GM12878 (cell line): ENCODE results near the gene CCDC194. TPM values are rescaled to one million over a fixed set of nuclear protein-coding genes. Genes with fewer than 3 reads are reported as not detected.

Experiments used
- ATAC-seq: fragments of 200-7000 bp; cut with Tn5 transposase; 3 replicates; pipeline ENCODE4 v1.9.1; 2020; ENCODE audit warnings: mild to moderate bottlenecking, moderate library complexity
- BruUV-seq: library from RNA; stranded (reverse); fragments of 400-500 nt; replicated peaks from 2 replicates; lab custom pipeline; 2021; lab: Mats Ljungman, UMichigan
- CTCF ChIA-PET: fragments of 300-600 bp; sonication (Branson Sonifier 250); formaldehyde crosslinking; extraction: SDS; loops from one replicate; lab custom pipeline; 2021; ENCODE audit warnings: inconsistent platforms; lab: Yijun Ruan, JAX
- POLR2A ChIA-PET: fragments of 350-600 bp; formaldehyde crosslinking; extraction: SDS; loops from one replicate; lab custom pipeline; 2021; ENCODE audit warnings: inconsistent platforms; lab: Charles Lee
- RAD21 ChIA-PET: fragments of 300-600 bp; sonication (Branson Sonifier 250); formaldehyde crosslinking; loops from one replicate; lab custom pipeline; 2023; ENCODE audit warnings: antibody characterized with exemption; ENCODE audit not compliant: unreplicated experiment; lab: Charles Lee
- SMC1A ChIA-PET: fragments of 300-600 bp; sonication (Branson Sonifier 250); formaldehyde crosslinking; loops from one replicate; lab custom pipeline; 2023; ENCODE audit not compliant: unreplicated experiment, uncharacterized antibody; lab: Charles Lee
- DNase-seq: peaks from one replicate; pipeline ENCODE4 v3.0.0-alpha.2; 2011; ENCODE audit warnings: low read depth, low spot score
- FAIRE-seq: peaks from 3 replicates; lab custom pipeline; 2011; peaks lifted over from hg19 to GRCh38; lab: Jason Lieb, UNC
- H2AFZ ChIP-seq: 2 replicates; pipeline ENCODE4 v1.6.0; 2011; ENCODE audit warnings: low read depth, low read length, control low read depth; ENCODE audit not compliant: control insufficient read depth
- H3K27ac ChIP-seq: 2 replicates; pipeline ENCODE4 v1.5.1; 2011; ENCODE audit warnings: control low read depth; ENCODE audit not compliant: control insufficient read depth, insufficient read depth
- H3K27me3 ChIP-seq, 2 experiments: replicated peaks in 1 of 2; 2 replicates each; pipeline versions ENCODE4 v1.6.0 to v1.6.1; 2011; ENCODE audit warnings: low read length in 1 of 2; ENCODE audit not compliant: control insufficient read depth in 2 of 2, insufficient read depth in 2 of 2
- H3K36me3 ChIP-seq, 2 experiments: 2 replicates each; pipeline ENCODE4 v1.5.1; 2011; ENCODE audit warnings: low read length in 1 of 2; ENCODE audit not compliant: control insufficient read depth in 2 of 2, insufficient read depth in 2 of 2
- H3K4me1 ChIP-seq: 2 replicates; pipeline ENCODE4 v1.6.1; 2011; ENCODE audit warnings: mild to moderate bottlenecking, low read length, moderate library complexity, mixed read lengths; ENCODE audit not compliant: control insufficient read depth, insufficient read depth
- H3K4me2 ChIP-seq: 2 replicates; pipeline ENCODE4 v1.6.0; 2011; ENCODE audit warnings: control low read depth; ENCODE audit not compliant: control insufficient read depth, insufficient read depth
- H3K4me3 ChIP-seq: fragments of 200-600 bp; sonication (generic); 2 replicates; pipeline ENCODE4 v1.5.1; 2016
- H3K79me2 ChIP-seq: 2 replicates; pipeline ENCODE4 v1.6.0; 2011; ENCODE audit warnings: low read length; ENCODE audit not compliant: control insufficient read depth, insufficient read depth
- H3K9ac ChIP-seq: 2 replicates; pipeline ENCODE4 v1.8.0; 2011; ENCODE audit warnings: low read length, control low read depth, mixed read lengths; ENCODE audit not compliant: control insufficient read depth, insufficient read depth
- H3K9me3 ChIP-seq: replicated peaks from 3 replicates; pipeline ENCODE4 v1.5.1; 2011; ENCODE audit warnings: mild to moderate bottlenecking, low read length; ENCODE audit not compliant: control insufficient read depth, insufficient read depth
- H4K20me1 ChIP-seq: 2 replicates; pipeline ENCODE4 v1.6.0; 2011; ENCODE audit not compliant: control insufficient read depth, insufficient read depth
- ASH2L ChIP-seq: fragments of 300-600, 200-600 bp; sonication (generic); IDR thresholded peaks from 2 replicates; pipeline ENCODE4 v1.6.1; 2017; ENCODE audit warnings: low read depth, mild to moderate bottlenecking, borderline replicate concordance
- BCL11A ChIP-seq: IDR thresholded peaks from 2 replicates; pipeline ENCODE4 v1.6.1; 2011; ENCODE audit warnings: low read depth, low read length
- BCL3 ChIP-seq: IDR thresholded peaks from 2 replicates; pipeline ENCODE4 v1.6.1; 2011; ENCODE audit warnings: borderline replicate concordance, low read depth, mild to moderate bottlenecking, moderate library complexity, low read length; ENCODE audit not compliant: insufficient read depth, poor library complexity, severe bottlenecking
- CREB1 ChIP-seq: IDR thresholded peaks from 2 replicates; pipeline ENCODE4 v1.6.1; 2012; ENCODE audit warnings: low read depth, mild to moderate bottlenecking, inconsistent platforms
- CREM ChIP-seq: IDR thresholded peaks from 2 replicates; pipeline ENCODE4 v1.6.1; 2014; ENCODE audit warnings: antibody characterized with exemption, low read depth
- KDM1A ChIP-seq: fragments of 200-600 bp; sonication (generic); IDR thresholded peaks from 2 replicates; pipeline ENCODE4 v1.6.1; 2016; ENCODE audit warnings: borderline replicate concordance
- SRF ChIP-seq, 2 experiments: IDR thresholded peaks; 2 replicates each; pipeline ENCODE4 v1.6.1; 2011; ENCODE audit warnings: low read depth in 2 of 2, low read length in 2 of 2, mild to moderate bottlenecking in 1 of 2, moderate library complexity in 1 of 2
- TCF3 ChIP-seq: IDR thresholded peaks from 2 replicates; pipeline ENCODE4 v1.6.1; 2012; ENCODE audit warnings: low read depth, mild to moderate bottlenecking, low read length, borderline replicate concordance; ENCODE audit not compliant: insufficient read depth
- WGBS: methylation state at CpG from one replicate; pipeline ENCODE4 v1.1.6; 2016; ENCODE audit warnings: low lambda C conversion rate; ENCODE audit not compliant: insufficient replicate concordance, insufficient coverage; ENCODE audit errors: missing lambda C conversion rate; 5-methylcytosine and 5-hydroxymethylcytosine counted together
- in situ Hi-C: fragments of 300-500 bp; cut with MboI; formaldehyde crosslinking; loops from 9 replicates; pipeline ENCODE4 v1.14.3; 2018; ENCODE audit warnings: mixed read lengths
- intact Hi-C: fragments of 100-400 bp; cut with micrococcal nuclease; formaldehyde crosslinking; loops from one replicate; pipeline ENCODE4 v1.14.2; 2022; ENCODE audit not compliant: unreplicated experiment
- polyA plus RNA-seq, 11 experiments: library from polyadenylated mRNA; depleted of rRNA in 4 of 11; unstranded in 6 of 11; stranded (reverse) in 5 of 11; fragments of >200 nt; fragmentation: Nextera tagmentation in 4 of 11; fragmentation: Illumina TruSeq in 1 of 11; extraction: Ambion mirVana in 4 of 11; extraction: Trizol in 1 of 11; gene quantifications; 1 replicate in 1 of 11; 2 replicates in 10 of 11; pipeline versions ENCODE4 v1.2.1 to v1.2.3, GENCODE V29; 2011 to 2016; ENCODE audit warnings: inconsistent platforms in 2 of 11, missing spikeins in 2 of 11, low read depth in 1 of 11
- total RNA-seq, 4 experiments: library from RNA; depleted of rRNA in 3 of 4; stranded (reverse); fragments of >200 nt in 3 of 4; fragmentation: Illumina TruSeq in 1 of 4; extraction: Trizol in 1 of 4; gene quantifications; 2 replicates each; pipeline versions ENCODE4 v1.2.1 to v1.2.3, GENCODE V29; 2013 to 2021
- TF ChIP-seq, protein P1 (sequence below): IDR thresholded peaks from 2 replicates; pipeline ENCODE4 v1.6.1; 2011; ENCODE audit warnings: mild to moderate bottlenecking, low read depth, low read length, moderate library complexity; ENCODE audit not compliant: insufficient replicate concordance
- TF ChIP-seq, protein P2 (sequence below): IDR thresholded peaks from 2 replicates; pipeline ENCODE4 v1.6.1; 2011; ENCODE audit warnings: borderline replicate concordance, low read depth, mild to moderate bottlenecking, moderate library complexity, mixed read lengths, low read length; ENCODE audit not compliant: insufficient read depth; ENCODE audit errors: extremely low read length

CCDC194 gene
- total and polyA plus RNA-seq, 10 of the 15 experiments (the other 5 are each of a cell fraction or from before 2014, with no cell fraction given): 0.07 to 3.4 (median 0.97) TPM

GRCh38 chr19:17352608-17353280 is 41.3 kb downstream of the CCDC194 start:
- no peak overlapping the region for H3K9ac ChIP-seq
- H3K27me3 ChIP-seq: no peaks in the 10 kb centered on the region
- no peaks in the 10 kb centered on the region for H3K79me2 ChIP-seq
- RAD21 ChIA-PET: no interaction called here
- CTCF ChIA-PET: interaction anchor here (0.8 kb wide), 1 partner anchor 36 kb away, joined by 4 read pairs; no protein-coding TSS in a partner anchor
- H2AFZ ChIP-seq: no peak overlapping the region
- TF ChIP-seq KDM1A (no peak), SRF (IDR thresholded peaks at IDR 0.05; ENCODE audit: low read depth in 2 of 2, low read length in 2 of 2) (no peak), BCL11A (no peak)
- BruUV-seq: no TSS peak
- peaks cover 4% of the 10 kb centered on the region for H3K4me1 ChIP-seq
- ATAC-seq: no peak
- H3K9me3 ChIP-seq: no peaks in the 10 kb centered on the region
- DNase-seq: no peak
- no peaks in the 10 kb centered on the region for H4K20me1 ChIP-seq
- H3K27ac ChIP-seq: no peak overlapping the region
- POLR2A ChIA-PET: no interaction called here
- 61% methylated on average over 14 of the region's 14 CpGs for WGBS
- no peak overlapping the region for H3K4me3 ChIP-seq
- no peaks in the 10 kb centered on the region for H3K36me3 ChIP-seq
- in situ Hi-C loops: no loop called here
- SMC1A ChIA-PET: interaction anchor here (0.7 to 1.4 kb wide), 2 partner anchors 33 to 743 kb away, joined by 3 read pairs; no protein-coding TSS in a partner anchor
- H3K4me2 ChIP-seq: no peak overlapping the region
- FAIRE-seq: no peak
- intact Hi-C loops: no loop called here

GRCh38 chr19:17351815-17352435 is 42.1 kb downstream of the CCDC194 start:
- no peaks in the 10 kb centered on the region for H3K27me3 ChIP-seq
- BruUV-seq: no TSS peak
- no peaks in the 10 kb centered on the region for H3K79me2 ChIP-seq
- no peak overlapping the region for H2AFZ ChIP-seq
- 79% methylated on average over 45 of the region's 45 CpGs for WGBS
- TF ChIP-seq TCF3 (peak; percentile 79; the same call in 1 of the 2 replicates), BCL3 (peak; percentile 91), CREM (peak; percentile 91), CREB1 (peak; percentile 91), ASH2L (no peak), KDM1A (no peak)
- TF ChIP-seq, protein P1, sequence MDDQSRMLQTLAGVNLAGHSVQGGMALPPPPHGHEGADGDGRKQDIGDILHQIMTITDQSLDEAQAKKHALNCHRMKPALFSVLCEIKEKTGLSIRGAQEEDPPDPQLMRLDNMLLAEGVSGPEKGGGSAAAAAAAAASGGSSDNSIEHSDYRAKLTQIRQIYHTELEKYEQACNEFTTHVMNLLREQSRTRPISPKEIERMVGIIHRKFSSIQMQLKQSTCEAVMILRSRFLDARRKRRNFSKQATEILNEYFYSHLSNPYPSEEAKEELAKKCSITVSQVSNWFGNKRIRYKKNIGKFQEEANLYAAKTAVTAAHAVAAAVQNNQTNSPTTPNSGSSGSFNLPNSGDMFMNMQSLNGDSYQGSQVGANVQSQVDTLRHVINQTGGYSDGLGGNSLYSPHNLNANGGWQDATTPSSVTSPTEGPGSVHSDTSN: peak; percentile 7
- TF ChIP-seq, protein P2, sequence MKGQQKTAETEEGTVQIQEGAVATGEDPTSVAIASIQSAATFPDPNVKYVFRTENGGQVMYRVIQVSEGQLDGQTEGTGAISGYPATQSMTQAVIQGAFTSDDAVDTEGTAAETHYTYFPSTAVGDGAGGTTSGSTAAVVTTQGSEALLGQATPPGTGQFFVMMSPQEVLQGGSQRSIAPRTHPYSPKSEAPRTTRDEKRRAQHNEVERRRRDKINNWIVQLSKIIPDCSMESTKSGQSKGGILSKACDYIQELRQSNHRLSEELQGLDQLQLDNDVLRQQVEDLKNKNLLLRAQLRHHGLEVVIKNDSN: peak; percentile 47
- ChIA-PET RAD21 (no interaction called here), CTCF (no interaction called here), SMC1A (no interaction called here), POLR2A (no interaction called here)
- FAIRE-seq: no peak
- in situ Hi-C loops: no loop called here
- no peak overlapping the region for H3K27ac ChIP-seq
- H3K4me3 ChIP-seq: no peak overlapping the region
- H3K4me1 ChIP-seq: peaks cover 12% of the 10 kb centered on the region
- H3K9ac ChIP-seq: no peak overlapping the region
- no peak for ATAC-seq
- H3K9me3 ChIP-seq: no peaks in the 10 kb centered on the region
- no peaks in the 10 kb centered on the region for H4K20me1 ChIP-seq
- no peaks in the 10 kb centered on the region for H3K36me3 ChIP-seq
- DNase-seq: no peak
- intact Hi-C loops: no loop called here
- H3K4me2 ChIP-seq: no peak overlapping the region
